ENCODE measurements around the gene DDX31. TPM values are rescaled to one million over a fixed set of nuclear protein-coding genes. Genes with fewer than 3 reads are reported as not detected.

Gene DDX31
- total RNA-seq, 2 donors from 2014 or later = 13.9 to 16.7 TPM

GRCh38 chr9:132698989-132699388, 29.2 kb upstream of the DDX31 start:
- Mint-ChIP-seq H3K4me3 (no peak overlapping the region), H3K4me1 (ENCODE audit: low read depth) (no peaks in the 10 kb centered on the region), H3K27ac (no peak overlapping the region), H3K9me3 (peaks cover 18 to 19% of the 10 kb centered on the region in 2 donors), H3K36me3 (ENCODE audit: insufficient read depth in 2 of 2) (peaks cover 14 to 39% of the 10 kb centered on the region in 2 donors), H3K27me3 (ENCODE audit: low read depth) (peaks cover 10% of the 10 kb centered on the region)
- DNase-seq = no peak
- no peak for ATAC-seq (replicated peaks in 1 of 2)

- H3K4me1 Mint-ChIP-seq (ENCODE audit: low read depth) = no peaks in the 10 kb centered on the region
- no peak overlapping the region for H3K4me3 Mint-ChIP-seq
- peaks cover 7% of the 10 kb centered on the region for H3K27me3 Mint-ChIP-seq (ENCODE audit: low read depth)
- H3K36me3 Mint-ChIP-seq (ENCODE audit: insufficient read depth in 2 of 2) = peaks cover 14 to 42% of the 10 kb centered on the region in 2 donors
- H3K27ac Mint-ChIP-seq = no peak overlapping the region
- ATAC-seq (replicated peaks in 1 of 2) (no peak), DNase-seq (no peak)
- peaks cover 19 to 20% of the 10 kb centered on the region in 2 donors for H3K9me3 Mint-ChIP-seq
Observed at GRCh38 chr9:132697230-132697629, 27.4 kb upstream of the DDX31 start.

GRCh38 chr9:132694144-132694543, 24.4 kb upstream of the DDX31 start:
- peaks cover 17 to 47% of the 10 kb centered on the region in 2 donors for H3K36me3 Mint-ChIP-seq (ENCODE audit: insufficient read depth in 2 of 2)
- peaks cover 7% of the 10 kb centered on the region for H3K27me3 Mint-ChIP-seq (ENCODE audit: low read depth)
- peak; percentile 59 to 67 for ATAC-seq (replicated peaks in 1 of 2)
- no peak overlapping the region for H3K27ac Mint-ChIP-seq
- no peaks in the 10 kb centered on the region for H3K4me1 Mint-ChIP-seq (ENCODE audit: low read depth)
- H3K9me3 Mint-ChIP-seq = peaks cover 19 to 20% of the 10 kb centered on the region in 2 donors
- DNase-seq = peak in 1 of 2 donors; percentile 11
- H3K4me3 Mint-ChIP-seq = no peak overlapping the region

- no peak for DNase-seq
- peaks cover 10% of the 10 kb centered on the region for H3K4me1 Mint-ChIP-seq (ENCODE audit: low read depth)
- H3K4me3 Mint-ChIP-seq = no peak overlapping the region
- ATAC-seq (replicated peaks in 1 of 2) = no peak
- H3K36me3 Mint-ChIP-seq (ENCODE audit: insufficient read depth in 2 of 2) = peaks cover 10 to 30% of the 10 kb centered on the region in 2 donors
- H3K9me3 Mint-ChIP-seq = peaks cover 2 to 10% of the 10 kb centered on the region in 2 donors
- H3K27me3 Mint-ChIP-seq (ENCODE audit: low read depth) = no peaks in the 10 kb centered on the region
- no peak overlapping the region for H3K27ac Mint-ChIP-seq
Observed at GRCh38 chr9:132690696-132691095, 20.9 kb upstream of the DDX31 start.

DNA sequence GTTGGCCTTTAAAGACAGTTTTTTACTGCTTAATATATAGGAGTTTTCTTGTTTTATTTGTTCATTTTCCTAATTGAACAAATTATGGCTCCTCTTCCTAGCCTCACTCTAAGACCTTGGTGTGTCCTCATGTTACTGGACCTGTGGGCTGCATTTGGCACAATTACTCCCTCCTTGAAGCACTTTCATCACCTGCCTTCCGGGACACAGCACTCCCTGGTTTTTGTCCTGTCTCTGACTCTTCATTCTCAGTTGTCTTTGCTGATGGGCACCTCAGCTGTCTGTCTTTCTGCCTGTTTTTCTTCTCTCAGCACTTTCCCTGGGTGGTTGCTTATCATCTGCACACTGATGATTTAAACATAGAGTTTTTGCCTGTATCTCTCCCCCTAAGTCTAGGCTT, 14.1 kb upstream of the DDX31 start:
- Mint-ChIP-seq H3K4me1 (ENCODE audit: low read depth) (peaks cover 47% of the 10 kb centered on the region), H3K9me3 (no peaks in the 10 kb centered on the region), H3K27ac (peak overlapping the region; percentile 33), H3K36me3 (ENCODE audit: insufficient read depth in 2 of 2) (peaks cover 7 to 34% of the 10 kb centered on the region in 2 donors), H3K4me3 (no peak overlapping the region), H3K27me3 (ENCODE audit: low read depth) (no peaks in the 10 kb centered on the region)
- DNase-seq = no peak
- no peak for ATAC-seq (replicated peaks in 1 of 2)

DNA sequence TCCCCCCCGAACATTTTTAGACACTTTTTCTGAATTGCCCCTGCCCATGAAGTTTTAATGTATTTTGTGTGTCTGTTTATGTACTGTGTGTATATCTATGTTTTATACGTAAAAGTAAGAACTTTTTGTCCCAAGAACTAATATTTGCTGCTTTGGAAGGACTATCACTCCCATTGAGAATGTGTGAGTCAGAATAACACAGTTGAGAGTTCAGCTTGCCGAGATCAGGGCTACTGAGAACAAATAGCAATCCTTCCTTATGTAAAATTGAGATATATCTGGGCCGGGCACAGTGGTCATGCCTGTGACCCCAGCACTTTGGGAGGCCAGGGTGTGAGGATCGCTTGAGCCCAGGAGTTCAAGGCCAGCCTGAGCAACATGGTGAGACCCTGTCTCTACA, 11.8 kb upstream of the DDX31 start:
- Mint-ChIP-seq H3K9me3 (no peaks in the 10 kb centered on the region), H3K36me3 (ENCODE audit: insufficient read depth in 2 of 2) (peaks cover 10 to 30% of the 10 kb centered on the region in 2 donors), H3K4me1 (ENCODE audit: low read depth) (peaks cover 50% of the 10 kb centered on the region), H3K4me3 (no peak overlapping the region), H3K27me3 (ENCODE audit: low read depth) (no peaks in the 10 kb centered on the region), H3K27ac (no peak overlapping the region)
- DNase-seq = no peak
- ATAC-seq (replicated peaks in 1 of 2) = no peak

- Mint-ChIP-seq H3K27me3 (ENCODE audit: low read depth) (no peaks in the 10 kb centered on the region), H3K4me3 (peak overlapping the region; percentile 43 to 62), H3K4me1 (ENCODE audit: low read depth) (peaks cover 45% of the 10 kb centered on the region), H3K36me3 (ENCODE audit: insufficient read depth in 2 of 2) (peaks cover 10 to 22% of the 10 kb centered on the region in 2 donors), H3K27ac (peak overlapping the region; percentile 61), H3K9me3 (no peaks in the 10 kb centered on the region)
- DNase-seq (no peak), ATAC-seq (replicated peaks in 1 of 2) (peak; percentile 88 to 93)
Observed at GRCh38 chr9:132679946-132680625, 10.3 kb upstream of the DDX31 start.

GRCh38 chr9:132677976-132678375, 8.2 kb upstream of the DDX31 start:
- DNase-seq = no peak
- Mint-ChIP-seq H3K4me1 (ENCODE audit: low read depth) (peaks cover 51% of the 10 kb centered on the region), H3K9me3 (no peaks in the 10 kb centered on the region), H3K27me3 (ENCODE audit: low read depth) (no peaks in the 10 kb centered on the region), H3K36me3 (ENCODE audit: insufficient read depth in 2 of 2) (peaks cover 5 to 11% of the 10 kb centered on the region in 2 donors), H3K27ac (no peak overlapping the region), H3K4me3 (no peak overlapping the region)
- no peak for ATAC-seq (replicated peaks in 1 of 2)

- Mint-ChIP-seq H3K9me3 (no peaks in the 10 kb centered on the region), H3K27me3 (ENCODE audit: low read depth) (no peaks in the 10 kb centered on the region), H3K27ac (no peak overlapping the region), H3K4me3 (no peak overlapping the region), H3K4me1 (ENCODE audit: low read depth) (peaks cover 47% of the 10 kb centered on the region), H3K36me3 (ENCODE audit: insufficient read depth in 2 of 2) (peaks cover 11 to 19% of the 10 kb centered on the region in 2 donors)
- no peak for DNase-seq
- ATAC-seq (replicated peaks in 1 of 2) = no peak
Observed at GRCh38 chr9:132674485-132674884, 4.7 kb upstream of the DDX31 start.

DNA sequence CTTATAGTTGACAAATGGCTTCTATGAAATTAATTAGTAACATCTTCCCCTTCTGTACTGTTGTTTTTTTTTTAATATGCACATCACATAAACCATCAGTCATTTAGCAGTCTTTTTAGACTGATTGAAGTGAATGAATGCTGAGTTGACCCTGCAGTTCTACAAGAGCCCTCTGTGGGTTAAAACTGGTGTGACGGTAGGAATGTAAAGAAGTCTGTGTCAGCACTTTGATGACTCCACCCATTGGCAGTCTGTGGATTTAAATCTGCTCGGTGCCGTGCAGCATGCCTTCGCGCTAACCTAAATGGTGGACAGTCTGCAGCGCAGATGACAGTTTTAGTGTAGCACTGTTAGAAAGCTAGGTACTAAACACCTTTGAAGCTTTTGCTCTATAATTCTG, 3.6 kb upstream of the DDX31 start:
- DNase-seq (no peak), ATAC-seq (replicated peaks in 1 of 2) (no peak)
- H3K4me3 Mint-ChIP-seq = peak overlapping the region; percentile 40 to 56
- peaks cover 42% of the 10 kb centered on the region for H3K4me1 Mint-ChIP-seq (ENCODE audit: low read depth)
- H3K9me3 Mint-ChIP-seq = no peaks in the 10 kb centered on the region
- no peaks in the 10 kb centered on the region for H3K27me3 Mint-ChIP-seq (ENCODE audit: low read depth)
- H3K27ac Mint-ChIP-seq = peak overlapping the region; percentile 70
- peaks cover 9 to 14% of the 10 kb centered on the region in 2 donors for H3K36me3 Mint-ChIP-seq (ENCODE audit: insufficient read depth in 2 of 2)

GRCh38 chr9:132672413-132672690, 2.6 kb upstream of the DDX31 start:
- Mint-ChIP-seq H3K27ac (peak overlapping the region; percentile 76), H3K36me3 (ENCODE audit: insufficient read depth in 2 of 2) (peaks cover 6 to 14% of the 10 kb centered on the region in 2 donors), H3K9me3 (no peaks in the 10 kb centered on the region), H3K4me3 (peak overlapping the region; percentile 82 to 96), H3K4me1 (ENCODE audit: low read depth) (peaks cover 48% of the 10 kb centered on the region), H3K27me3 (ENCODE audit: low read depth) (no peaks in the 10 kb centered on the region)
- DNase-seq = no peak
- ATAC-seq (replicated peaks in 1 of 2) = no peak

DNA sequence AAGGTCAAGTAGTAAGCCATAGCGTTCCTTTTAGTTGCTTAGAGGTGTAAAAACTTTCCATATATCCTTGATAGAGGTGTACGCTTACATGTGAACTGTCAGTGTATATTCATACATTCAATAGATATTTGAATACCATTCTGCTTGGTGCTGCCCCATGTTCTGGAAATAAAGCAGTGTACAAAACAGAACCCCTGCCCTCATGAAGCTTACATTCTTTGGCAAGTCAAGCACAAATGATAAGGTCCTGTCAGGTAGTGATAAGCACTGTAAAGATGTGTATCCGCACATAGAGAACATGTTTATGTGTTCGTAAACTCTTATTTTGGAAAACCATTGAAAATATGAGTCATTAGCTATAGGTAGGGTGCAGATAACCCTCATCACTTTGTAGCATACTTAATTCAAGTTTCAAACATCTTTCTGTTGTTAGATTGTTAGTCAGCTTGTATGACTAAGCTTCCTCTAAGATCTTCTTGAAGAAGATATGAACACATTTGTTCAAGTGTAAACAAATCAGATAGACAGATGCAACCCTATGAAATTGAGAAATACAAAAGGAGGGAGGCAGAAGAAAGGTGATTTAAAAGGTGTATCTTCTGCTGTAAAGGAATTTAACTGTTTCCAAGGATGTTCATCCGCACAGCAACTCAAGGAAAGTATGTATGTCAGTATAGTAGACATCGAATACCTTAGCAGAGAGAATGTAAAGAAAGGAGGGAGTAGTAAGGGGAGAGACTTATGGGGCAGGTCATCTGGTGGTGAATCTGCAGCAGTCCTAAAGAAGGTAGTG, 2.0 kb upstream of the DDX31 start:
- Mint-ChIP-seq H3K27ac (peak overlapping the region; percentile 76), H3K4me3 (peak overlapping the region; percentile 82 to 96), H3K27me3 (ENCODE audit: low read depth) (no peaks in the 10 kb centered on the region), H3K4me1 (ENCODE audit: low read depth) (peaks cover 54% of the 10 kb centered on the region), H3K9me3 (no peaks in the 10 kb centered on the region), H3K36me3 (ENCODE audit: insufficient read depth in 2 of 2) (peaks cover 6 to 14% of the 10 kb centered on the region in 2 donors)
- DNase-seq (no peak), ATAC-seq (replicated peaks in 1 of 2) (peak; percentile 10 to 17)

DNA sequence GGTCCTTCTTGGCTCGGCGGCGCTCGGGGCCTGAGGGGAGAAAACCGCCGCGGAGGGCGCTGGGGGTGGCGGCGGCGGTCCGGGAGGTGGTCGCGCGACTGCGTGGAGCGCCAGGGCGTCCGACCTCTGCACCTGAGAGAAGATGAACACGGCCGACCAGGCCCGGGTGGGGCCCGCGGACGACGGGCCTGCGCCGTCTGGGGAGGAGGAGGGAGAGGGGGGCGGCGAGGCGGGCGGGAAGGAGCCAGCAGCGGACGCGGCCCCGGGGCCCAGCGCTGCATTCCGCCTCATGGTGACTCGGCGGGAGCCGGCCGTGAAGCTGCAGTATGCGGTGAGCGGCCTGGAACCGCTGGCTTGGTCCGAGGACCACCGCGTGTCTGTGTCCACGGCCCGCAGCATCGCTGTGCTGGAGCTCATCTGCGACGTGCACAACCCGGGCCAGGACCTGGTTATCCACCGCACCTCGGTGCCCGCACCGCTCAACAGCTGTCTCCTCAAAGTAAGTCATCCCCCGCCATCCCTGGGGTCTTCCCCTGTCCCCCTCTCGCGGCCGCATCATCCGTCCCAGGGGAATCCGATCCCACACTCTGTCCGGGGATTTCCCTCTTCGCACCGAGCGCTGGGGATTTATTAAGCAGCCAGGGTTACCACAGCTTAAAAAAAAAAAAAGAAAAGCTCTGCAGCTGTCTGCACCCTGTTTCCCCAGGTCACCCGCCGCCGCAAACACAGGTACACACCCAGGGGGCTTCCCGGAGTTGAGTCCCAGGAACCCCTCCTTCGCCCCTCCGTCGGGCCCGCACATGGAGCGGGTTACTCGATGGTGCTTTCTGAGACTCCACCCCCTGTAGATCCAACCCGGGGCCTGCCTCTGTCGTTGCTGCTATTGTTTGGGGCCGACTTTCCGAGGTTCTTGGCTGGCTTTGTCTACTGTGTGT, 941 bp upstream of the DDX31 start, which contains the start of gene GTF3C4:
Gene GTF3C4 (plus strand): TSS at position 8 of the 935 bp plus-strand sequence. CDS start 135 bp downstream, at position 143.
- Mint-ChIP-seq H3K36me3 (ENCODE audit: insufficient read depth in 2 of 2) (peaks cover 6 to 14% of the 10 kb centered on the region in 2 donors), H3K4me1 (ENCODE audit: low read depth) (peaks cover 54% of the 10 kb centered on the region), H3K27me3 (ENCODE audit: low read depth) (no peaks in the 10 kb centered on the region), H3K9me3 (no peaks in the 10 kb centered on the region), H3K4me3 (peak within 1 kb of the TSS; percentile 82 to 96), H3K27ac (peak within 1 kb of the TSS; percentile 81)
- ATAC-seq (replicated peaks in 1 of 2) (peak; percentile 67 to 73), DNase-seq (peak; percentile 44 to 58)

Measured in activated T-cell treated with anti-CD3 and anti-CD28 coated beads, Interleukin-2, amount 50 U/mL, for 72 hours (primary cell).